OCI-M2 (cell line): ENCODE measurements around the gene COA8.

Experiments
- DNase-seq: peaks from one replicate; lab custom pipeline; 2025; ENCODE audit not compliant: unreplicated experiment; lab: John Stamatoyannopoulos, UW

COA8 gene

GRCh38 chr14:103547941-103548462 is 14.8 kb upstream of the COA8 start:
- DNase-seq = no peak

GRCh38 chr14:103548463-103549351 is 14.1 kb upstream of the COA8 start:
- DNase-seq = no peak

GRCh38 chr14:103549361-103550311 is 13.1 kb upstream of the COA8 start:
- DNase-seq = no peak

- no peak for DNase-seq
Observed at GRCh38 chr14:103550451-103551337, 12.1 kb upstream of the COA8 start.

- no peak for DNase-seq
Observed at GRCh38 chr14:103551338-103551762, 11.4 kb upstream of the COA8 start.

- DNase-seq = no peak
Observed at GRCh38 chr14:103552011-103552845, 10.5 kb upstream of the COA8 start.

- no peak for DNase-seq
Observed at GRCh38 chr14:103552846-103553210, 9.9 kb upstream of the COA8 start.

- no peak for DNase-seq
Observed at GRCh38 chr14:103555559-103556337, 7.0 kb upstream of the COA8 start.

- no peak for DNase-seq
Observed at GRCh38 chr14:103556946-103557758, 5.6 kb upstream of the COA8 start.

- no peak for DNase-seq
Observed at GRCh38 chr14:103558071-103558882, 4.5 kb upstream of the COA8 start.

GRCh38 chr14:103559766-103560165 is 3.0 kb upstream of the COA8 start:
- DNase-seq = no peak

GRCh38 chr14:103560691-103561090 is 2.1 kb upstream of the COA8 start:
- DNase-seq = no peak

GRCh38 chr14:103561381-103562178 is 1.2 kb upstream of the COA8 start:
- no peak for DNase-seq

- DNase-seq = no peak
Observed at GRCh38 chr14:103562179-103562428, 656 bp upstream of the COA8 start.

- DNase-seq = no peak
Observed at GRCh38 chr14:103563226-103563620, 463 bp downstream of the COA8 start.

- DNase-seq = no peak
Observed at GRCh38 chr14:103563844-103564505, 1.2 kb downstream of the COA8 start.
